ENCODE results near the gene LRRC4C.

Gene LRRC4C

GRCh38 chr11:40445391-40445790 lies 1014.1 kb downstream of the LRRC4C start:
- no peak for DNase-seq (ENCODE audit: low spot score)

GRCh38 chr11:40444151-40444550 lies 1015.3 kb downstream of the LRRC4C start:
- DNase-seq (ENCODE audit: low spot score), result no peak

GRCh38 chr11:40435344-40435743 lies 1024.1 kb downstream of the LRRC4C start:
- no peak for DNase-seq (ENCODE audit: low spot score)

- DNase-seq (ENCODE audit: low spot score), result no peak
Measured at GRCh38 chr11:40434926-40435325, 1024.5 kb downstream of the LRRC4C start.

- DNase-seq (ENCODE audit: low spot score), result no peak
Measured at GRCh38 chr11:40432358-40432757, 1027.1 kb downstream of the LRRC4C start.

- no peak for DNase-seq (ENCODE audit: low spot score)
Measured at GRCh38 chr11:40425168-40425567, 1034.3 kb downstream of the LRRC4C start.

- DNase-seq (ENCODE audit: low spot score), result no peak
Measured at GRCh38 chr11:40421208-40421981, 1038.1 kb downstream of the LRRC4C start.

- no peak for DNase-seq (ENCODE audit: low spot score)
Measured at GRCh38 chr11:40417627-40418026, 1041.8 kb downstream of the LRRC4C start.

GRCh38 chr11:40407355-40407754 lies 1052.1 kb downstream of the LRRC4C start:
- DNase-seq (ENCODE audit: low spot score), result no peak

GRCh38 chr11:40405614-40406013 lies 1053.8 kb downstream of the LRRC4C start:
- DNase-seq (ENCODE audit: low spot score), result no peak

- no peak for DNase-seq (ENCODE audit: low spot score)
Measured at GRCh38 chr11:40403321-40403720, 1056.1 kb downstream of the LRRC4C start.

GRCh38 chr11:40401132-40401853 lies 1058.2 kb downstream of the LRRC4C start:
- DNase-seq (ENCODE audit: low spot score), result no peak

GRCh38 chr11:40397141-40397540 lies 1062.3 kb downstream of the LRRC4C start:
- no peak for DNase-seq (ENCODE audit: low spot score)

GRCh38 chr11:40393511-40393910 lies 1065.9 kb downstream of the LRRC4C start:
- no peak for DNase-seq (ENCODE audit: low spot score)

GRCh38 chr11:40391679-40392078 lies 1067.8 kb downstream of the LRRC4C start:
- DNase-seq (ENCODE audit: low spot score), result no peak

- DNase-seq (ENCODE audit: low spot score), result no peak
Measured at GRCh38 chr11:40388097-40388818, 1071.2 kb downstream of the LRRC4C start.

GRCh38 chr11:40387240-40387980 lies 1072.0 kb downstream of the LRRC4C start:
- DNase-seq (ENCODE audit: low spot score), result no peak

- no peak for DNase-seq (ENCODE audit: low spot score)
Measured at GRCh38 chr11:40384991-40385390, 1074.5 kb downstream of the LRRC4C start.

GRCh38 chr11:40381481-40381880 lies 1078.0 kb downstream of the LRRC4C start:
- DNase-seq (ENCODE audit: low spot score), result no peak

- no peak for DNase-seq (ENCODE audit: low spot score)
Measured at GRCh38 chr11:40380835-40381234, 1078.6 kb downstream of the LRRC4C start.

GRCh38 chr11:40376331-40376730 lies 1083.1 kb downstream of the LRRC4C start:
- DNase-seq (ENCODE audit: low spot score), result no peak
